GM13977 (cell line): ENCODE data around the gene SSH3.

Source experiments
- DNase-seq: peaks from one replicate; pipeline ENCODE4 v3.0.0; 2012; ENCODE audit warnings: low spot score
- CTCF ChIP-seq: IDR thresholded peaks from 2 replicates; pipeline ENCODE4 v1.5.1; 2012; ENCODE audit warnings: mild to moderate bottlenecking, control low read depth; ENCODE audit not compliant: insufficient read depth; ENCODE audit errors: extremely low read depth, missing control alignments
- in situ Hi-C: fragments of 300-500 bp; cut with MboI; formaldehyde crosslinking; loops from one replicate; pipeline ENCODE4 v1.12.0; 2022; ENCODE audit warnings: low sequenced_read_pairs, low pct_unique_long_range_greater_than_20kb, mixed read lengths, inconsistent platforms; ENCODE audit not compliant: unreplicated experiment

The SSH3 gene

GRCh38 chr11:67277231-67277961, 25.9 kb upstream of the SSH3 start:
- no peak for TF ChIP-seq CTCF
- in situ Hi-C loops, result no loop called here
- DNase-seq, result peak; percentile 93

GRCh38 chr11:67278135-67278938, 25.0 kb upstream of the SSH3 start:
- no peak for DNase-seq
- no peak for TF ChIP-seq CTCF
- in situ Hi-C loops, result no loop called here

GRCh38 chr11:67278939-67279588, 24.3 kb upstream of the SSH3 start:
- DNase-seq, result no peak
- in situ Hi-C loops, result no loop called here

GRCh38 chr11:67279589-67280340, 23.6 kb upstream of the SSH3 start:
- in situ Hi-C loops, result no loop called here
- DNase-seq, result no peak
- no peak for TF ChIP-seq CTCF

More at GRCh38 chr11:67278939-67279588, 24.3 kb upstream of the SSH3 start:
- no peak for TF ChIP-seq CTCF

- TF ChIP-seq CTCF, result no peak
- DNase-seq, result no peak
- in situ Hi-C loops, result no loop called here
Measured at GRCh38 chr11:67280341-67280787, 23.0 kb upstream of the SSH3 start.

GRCh38 chr11:67280788-67281551, 22.4 kb upstream of the SSH3 start:
- no peak for DNase-seq
- in situ Hi-C loops, result no loop called here
- TF ChIP-seq CTCF, result no peak
